ENCODE results near the gene MARK3.

Gene MARK3

DNA sequence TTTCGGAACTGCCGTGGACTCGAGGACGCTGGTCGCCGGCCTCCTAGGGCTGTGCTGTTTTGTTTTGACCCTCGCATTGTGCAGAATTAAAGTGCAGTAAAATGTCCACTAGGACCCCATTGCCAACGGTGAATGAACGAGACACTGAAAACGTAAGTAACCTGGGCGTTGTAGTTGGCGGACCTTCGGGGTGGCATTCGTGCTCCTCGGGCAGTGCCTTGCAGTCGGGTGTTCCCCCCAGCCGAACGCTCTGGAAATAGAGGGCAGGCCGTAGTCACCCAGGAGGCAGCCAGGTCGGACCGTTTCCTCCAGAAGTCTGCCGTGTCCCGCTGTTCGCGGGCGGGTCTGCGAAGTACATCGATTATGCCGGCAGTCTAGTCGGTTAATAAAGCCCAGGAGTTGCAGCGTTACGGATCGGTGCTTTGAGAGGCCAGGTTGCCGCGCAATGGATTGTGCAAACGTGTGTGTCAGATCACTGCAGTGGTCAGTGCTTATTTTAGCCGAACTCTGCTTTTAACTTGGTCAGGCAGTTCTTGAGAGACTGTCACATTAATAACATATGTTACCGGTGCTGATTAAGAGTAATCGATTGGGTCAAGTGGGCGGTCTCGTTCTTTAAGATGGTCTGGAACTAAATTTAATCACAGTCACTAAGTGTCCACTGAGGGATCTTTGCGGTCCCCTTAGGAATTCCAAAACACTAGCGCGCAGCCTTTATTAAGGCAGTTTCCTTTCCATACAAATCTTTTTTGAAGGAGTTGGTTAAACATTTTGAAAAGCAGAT is 906 bp downstream of the MARK3 start:
- peak overlapping the region; percentile 94 to 96 for H3K4me3 ChIP-seq (ENCODE audit: low read depth in 1 of 2, low read length in 2 of 2)
- no peaks in the 10 kb centered on the region for H3K9me3 ChIP-seq (ENCODE audit: control insufficient read depth in 1 of 2, low read length in 2 of 2)
- H3K36me3 ChIP-seq (ENCODE audit: control insufficient read depth in 1 of 2, insufficient read depth in 2 of 2, low read length in 2 of 2) = peaks cover 0 to 7% of the 10 kb centered on the region in 2 donors
- no peaks in the 10 kb centered on the region for H3K27me3 ChIP-seq (ENCODE audit: low read depth, low read length)
- peak overlapping the region; percentile 77 for H3K27ac ChIP-seq (ENCODE audit: low read length)
- H3K4me1 ChIP-seq (ENCODE audit: control insufficient read depth in 1 of 2, insufficient read depth in 2 of 2, low read length in 2 of 2) = peaks cover 0 to 23% of the 10 kb centered on the region in 2 donors

GRCh38 chr14:103386713-103387329 is 1.6 kb downstream of the MARK3 start:
- Histone ChIP-seq H3K27ac (ENCODE audit: low read length) (peak overlapping the region; percentile 77), H3K4me1 (ENCODE audit: control insufficient read depth in 1 of 2, insufficient read depth in 2 of 2, low read length in 2 of 2) (peaks cover 0 to 29% of the 10 kb centered on the region in 2 donors), H3K36me3 (ENCODE audit: control insufficient read depth in 1 of 2, insufficient read depth in 2 of 2, low read length in 2 of 2) (peaks cover 0 to 7% of the 10 kb centered on the region in 2 donors), H3K27me3 (ENCODE audit: low read depth, low read length) (no peaks in the 10 kb centered on the region), H3K9me3 (ENCODE audit: control insufficient read depth in 1 of 2, low read length in 2 of 2) (no peaks in the 10 kb centered on the region), H3K4me3 (ENCODE audit: low read depth in 1 of 2, low read length in 2 of 2) (peak overlapping the region; percentile 94 to 96)

GRCh38 chr14:103388664-103389063 is 3.4 kb downstream of the MARK3 start:
- no peaks in the 10 kb centered on the region for H3K9me3 ChIP-seq (ENCODE audit: control insufficient read depth in 1 of 2, low read length in 2 of 2)
- peaks cover 0 to 45% of the 10 kb centered on the region in 2 donors for H3K4me1 ChIP-seq (ENCODE audit: control insufficient read depth in 1 of 2, insufficient read depth in 2 of 2, low read length in 2 of 2)
- no peaks in the 10 kb centered on the region for H3K27me3 ChIP-seq (ENCODE audit: low read depth, low read length)
- H3K4me3 ChIP-seq (ENCODE audit: low read depth in 1 of 2, low read length in 2 of 2) = no peak overlapping the region
- no peak overlapping the region for H3K27ac ChIP-seq (ENCODE audit: low read length)
- peaks cover 0 to 7% of the 10 kb centered on the region in 2 donors for H3K36me3 ChIP-seq (ENCODE audit: control insufficient read depth in 1 of 2, insufficient read depth in 2 of 2, low read length in 2 of 2)

DNA sequence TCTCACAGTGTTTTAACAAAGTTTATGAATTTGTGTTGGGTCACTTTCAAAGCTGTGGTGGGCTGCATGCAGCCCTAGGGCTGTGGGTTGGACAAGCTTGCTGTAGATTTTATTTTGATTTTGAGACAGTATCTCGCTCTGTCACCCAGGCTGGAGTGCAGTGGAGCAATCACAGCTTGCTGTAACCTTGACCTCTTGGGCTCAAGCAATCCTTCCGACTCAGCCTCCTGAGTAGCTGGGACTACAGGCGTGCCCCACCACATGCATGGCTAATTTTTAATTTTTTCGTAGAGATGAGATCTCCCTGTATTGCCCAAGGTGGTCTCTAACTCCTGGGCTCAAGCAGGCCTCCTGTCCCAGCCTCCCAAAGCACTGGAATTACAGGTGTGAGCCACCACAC is 5.4 kb downstream of the MARK3 start:
- no peak overlapping the region for H3K4me3 ChIP-seq (ENCODE audit: low read depth in 1 of 2, low read length in 2 of 2)
- no peaks in the 10 kb centered on the region for H3K9me3 ChIP-seq (ENCODE audit: control insufficient read depth in 1 of 2, low read length in 2 of 2)
- H3K27ac ChIP-seq (ENCODE audit: low read length) = no peak overlapping the region
- H3K36me3 ChIP-seq (ENCODE audit: control insufficient read depth in 1 of 2, insufficient read depth in 2 of 2, low read length in 2 of 2) = peaks cover 0 to 7% of the 10 kb centered on the region in 2 donors
- H3K27me3 ChIP-seq (ENCODE audit: low read depth, low read length) = no peaks in the 10 kb centered on the region
- H3K4me1 ChIP-seq (ENCODE audit: control insufficient read depth in 1 of 2, insufficient read depth in 2 of 2, low read length in 2 of 2) = peaks cover 7 to 55% of the 10 kb centered on the region in 2 donors

DNA sequence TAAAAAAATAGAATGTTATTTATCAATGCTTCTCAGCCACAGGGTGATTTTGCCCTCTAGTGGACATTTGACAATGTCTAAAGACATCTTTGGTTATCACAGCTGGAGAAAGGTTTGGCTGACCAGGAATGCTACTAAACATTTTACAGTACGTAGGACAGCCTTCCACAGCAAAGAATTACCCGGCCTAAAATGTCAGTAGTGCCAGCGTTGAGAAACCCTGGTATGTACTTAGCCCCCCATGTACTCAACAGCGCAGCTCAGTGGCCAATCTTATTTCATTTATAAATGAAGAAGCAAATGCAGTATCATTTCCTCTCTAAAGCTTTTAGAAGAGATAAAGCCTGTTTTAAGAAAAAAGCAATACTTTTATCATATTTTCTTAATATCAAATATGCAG is 5.8 kb downstream of the MARK3 start:
- no peak overlapping the region for H3K4me3 ChIP-seq (ENCODE audit: low read depth in 1 of 2, low read length in 2 of 2)
- H3K9me3 ChIP-seq (ENCODE audit: control insufficient read depth in 1 of 2, low read length in 2 of 2) = no peaks in the 10 kb centered on the region
- peaks cover 0 to 7% of the 10 kb centered on the region in 2 donors for H3K36me3 ChIP-seq (ENCODE audit: control insufficient read depth in 1 of 2, insufficient read depth in 2 of 2, low read length in 2 of 2)
- H3K27me3 ChIP-seq (ENCODE audit: low read depth, low read length) = no peaks in the 10 kb centered on the region
- H3K27ac ChIP-seq (ENCODE audit: low read length) = no peak overlapping the region
- H3K4me1 ChIP-seq (ENCODE audit: control insufficient read depth in 1 of 2, insufficient read depth in 2 of 2, low read length in 2 of 2) = peaks cover 7 to 59% of the 10 kb centered on the region in 2 donors

GRCh38 chr14:103392106-103392505 is 6.9 kb downstream of the MARK3 start:
- peaks cover 7 to 67% of the 10 kb centered on the region in 2 donors for H3K4me1 ChIP-seq (ENCODE audit: control insufficient read depth in 1 of 2, insufficient read depth in 2 of 2, low read length in 2 of 2)
- peaks cover 0 to under 1% of the 10 kb centered on the region in 2 donors for H3K36me3 ChIP-seq (ENCODE audit: control insufficient read depth in 1 of 2, insufficient read depth in 2 of 2, low read length in 2 of 2)
- H3K27ac ChIP-seq (ENCODE audit: low read length) = no peak overlapping the region
- no peak overlapping the region for H3K4me3 ChIP-seq (ENCODE audit: low read depth in 1 of 2, low read length in 2 of 2)
- no peaks in the 10 kb centered on the region for H3K27me3 ChIP-seq (ENCODE audit: low read depth, low read length)
- no peaks in the 10 kb centered on the region for H3K9me3 ChIP-seq (ENCODE audit: control insufficient read depth in 1 of 2, low read length in 2 of 2)

DNA sequence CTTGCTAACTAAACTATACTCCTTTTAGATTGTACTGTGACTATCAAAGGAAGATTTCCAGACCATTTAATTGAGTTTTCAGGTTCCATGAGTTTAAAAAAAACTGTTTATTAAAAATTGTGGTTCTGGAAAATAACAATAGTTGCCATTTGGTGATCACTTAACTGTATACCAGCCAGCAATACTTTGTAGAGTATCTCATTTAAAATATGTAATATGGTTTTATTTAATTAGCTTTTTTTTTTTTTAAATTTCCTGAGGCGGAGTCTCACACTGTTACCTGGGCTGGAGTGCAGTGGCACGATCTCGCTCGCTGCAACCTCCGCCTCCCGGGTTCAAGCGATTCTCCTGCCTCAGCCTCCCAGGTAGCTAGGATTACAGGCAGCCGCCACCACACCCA is 7.4 kb downstream of the MARK3 start:
- peaks cover 7 to 65% of the 10 kb centered on the region in 2 donors for H3K4me1 ChIP-seq (ENCODE audit: control insufficient read depth in 1 of 2, insufficient read depth in 2 of 2, low read length in 2 of 2)
- H3K4me3 ChIP-seq (ENCODE audit: low read depth in 1 of 2, low read length in 2 of 2) = no peak overlapping the region
- H3K36me3 ChIP-seq (ENCODE audit: control insufficient read depth in 1 of 2, insufficient read depth in 2 of 2, low read length in 2 of 2) = no peaks in the 10 kb centered on the region
- no peaks in the 10 kb centered on the region for H3K27me3 ChIP-seq (ENCODE audit: low read depth, low read length)
- no peaks in the 10 kb centered on the region for H3K9me3 ChIP-seq (ENCODE audit: control insufficient read depth in 1 of 2, low read length in 2 of 2)
- H3K27ac ChIP-seq (ENCODE audit: low read length) = no peak overlapping the region

GRCh38 chr14:103393070-103393469 is 7.9 kb downstream of the MARK3 start:
- peaks cover 7 to 65% of the 10 kb centered on the region in 2 donors for H3K4me1 ChIP-seq (ENCODE audit: control insufficient read depth in 1 of 2, insufficient read depth in 2 of 2, low read length in 2 of 2)
- H3K9me3 ChIP-seq (ENCODE audit: control insufficient read depth in 1 of 2, low read length in 2 of 2) = no peaks in the 10 kb centered on the region
- H3K27me3 ChIP-seq (ENCODE audit: low read depth, low read length) = no peaks in the 10 kb centered on the region
- no peak overlapping the region for H3K4me3 ChIP-seq (ENCODE audit: low read depth in 1 of 2, low read length in 2 of 2)
- no peak overlapping the region for H3K27ac ChIP-seq (ENCODE audit: low read length)
- no peaks in the 10 kb centered on the region for H3K36me3 ChIP-seq (ENCODE audit: control insufficient read depth in 1 of 2, insufficient read depth in 2 of 2, low read length in 2 of 2)

DNA sequence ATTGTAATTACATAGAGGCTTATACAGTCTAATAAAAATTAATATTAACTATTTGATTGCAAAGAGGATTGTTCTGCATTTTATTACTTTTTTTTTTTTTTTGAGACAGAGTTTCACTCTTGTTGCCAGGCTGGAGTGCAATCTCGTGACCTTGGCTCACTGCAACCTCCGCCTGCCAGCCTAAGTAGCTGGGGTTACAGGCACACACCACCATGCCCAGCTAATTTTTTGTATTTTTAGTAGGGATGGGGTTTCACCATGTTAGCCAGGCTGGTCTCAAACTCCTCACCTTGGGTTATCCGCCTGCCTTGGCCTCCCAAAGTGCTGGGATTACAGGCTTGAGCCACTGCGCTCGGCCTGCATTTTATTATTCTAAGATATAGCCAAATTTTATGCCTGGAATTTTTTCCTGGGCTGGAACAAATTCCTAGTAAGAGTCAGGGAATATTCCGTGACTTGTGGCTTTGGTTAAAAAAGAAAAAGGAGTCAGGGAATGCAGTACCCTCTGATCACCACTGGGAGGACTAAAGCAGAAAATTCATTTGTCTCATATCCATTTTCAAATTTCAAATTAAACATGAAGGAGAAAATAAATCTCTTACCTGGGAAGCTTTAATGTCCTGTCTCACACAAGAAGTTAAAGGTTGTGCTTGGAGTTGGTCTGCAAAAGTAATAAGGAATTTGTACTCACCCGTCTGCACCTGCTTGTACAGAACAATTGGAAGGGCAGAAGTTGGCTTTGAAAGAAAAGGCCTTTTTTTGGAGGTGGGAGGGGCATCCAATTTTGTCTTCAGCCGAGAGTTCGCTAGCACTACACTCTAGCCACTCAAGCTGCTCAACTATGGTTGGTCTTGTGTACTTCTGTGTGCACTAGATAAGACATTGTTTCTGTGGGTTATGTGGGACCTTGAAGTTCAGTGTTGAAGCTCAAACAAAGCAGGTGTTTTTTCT is 8.7 kb downstream of the MARK3 start:
- no peaks in the 10 kb centered on the region for H3K36me3 ChIP-seq (ENCODE audit: control insufficient read depth in 1 of 2, insufficient read depth in 2 of 2, low read length in 2 of 2)
- H3K4me3 ChIP-seq (ENCODE audit: low read depth in 1 of 2, low read length in 2 of 2) = no peak overlapping the region
- H3K27ac ChIP-seq (ENCODE audit: low read length) = no peak overlapping the region
- peaks cover 7 to 67% of the 10 kb centered on the region in 2 donors for H3K4me1 ChIP-seq (ENCODE audit: control insufficient read depth in 1 of 2, insufficient read depth in 2 of 2, low read length in 2 of 2)
- H3K9me3 ChIP-seq (ENCODE audit: control insufficient read depth in 1 of 2, low read length in 2 of 2) = no peaks in the 10 kb centered on the region
- no peaks in the 10 kb centered on the region for H3K27me3 ChIP-seq (ENCODE audit: low read depth, low read length)

DNA sequence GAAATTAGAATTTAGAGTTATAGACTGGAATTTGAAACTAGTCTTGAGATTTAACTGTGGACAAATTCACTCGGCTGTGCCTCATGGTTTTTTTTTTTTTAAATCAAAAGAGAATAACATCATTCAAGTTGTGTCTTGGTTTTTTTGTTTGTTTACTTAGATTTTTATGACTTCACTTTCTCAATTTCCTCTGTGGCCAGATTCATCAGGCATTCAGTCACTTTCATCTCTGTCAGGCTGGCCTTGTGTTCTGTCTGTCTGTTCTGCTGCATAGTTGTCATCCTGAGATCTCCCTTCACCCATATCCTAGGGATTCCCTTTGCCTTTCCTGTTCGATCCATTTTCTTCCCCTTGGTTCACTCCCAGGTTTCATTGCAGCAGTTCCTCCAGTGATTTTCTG is 10.0 kb downstream of the MARK3 start:
- H3K36me3 ChIP-seq (ENCODE audit: control insufficient read depth in 1 of 2, insufficient read depth in 2 of 2, low read length in 2 of 2) = no peaks in the 10 kb centered on the region
- H3K27me3 ChIP-seq (ENCODE audit: low read depth, low read length) = no peaks in the 10 kb centered on the region
- no peaks in the 10 kb centered on the region for H3K9me3 ChIP-seq (ENCODE audit: control insufficient read depth in 1 of 2, low read length in 2 of 2)
- H3K4me3 ChIP-seq (ENCODE audit: low read depth in 1 of 2, low read length in 2 of 2) = no peak overlapping the region
- peaks cover 7 to 72% of the 10 kb centered on the region in 2 donors for H3K4me1 ChIP-seq (ENCODE audit: control insufficient read depth in 1 of 2, insufficient read depth in 2 of 2, low read length in 2 of 2)
- no peak overlapping the region for H3K27ac ChIP-seq (ENCODE audit: low read length)

DNA sequence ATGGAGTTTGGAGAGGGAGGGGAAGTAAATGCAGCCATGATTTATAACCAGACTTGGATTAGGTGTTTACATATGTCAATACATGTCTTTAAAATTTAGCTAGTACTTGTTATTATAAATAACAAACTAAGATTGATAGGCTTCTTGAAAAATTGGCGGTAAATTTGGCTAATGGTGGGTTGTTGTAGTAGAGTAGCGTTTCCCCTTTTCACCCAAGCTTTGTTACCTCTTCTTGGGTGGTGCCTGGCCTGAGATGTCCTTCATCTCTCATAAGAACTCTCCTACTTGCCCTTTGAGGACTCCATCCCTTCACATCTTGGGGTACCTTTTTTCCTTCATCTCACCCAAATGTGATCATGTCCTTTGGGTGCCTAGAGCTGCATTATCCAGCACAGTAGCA is 11.2 kb downstream of the MARK3 start:
- Histone ChIP-seq H3K9me3 (ENCODE audit: control insufficient read depth in 1 of 2, low read length in 2 of 2) (no peaks in the 10 kb centered on the region), H3K36me3 (ENCODE audit: control insufficient read depth in 1 of 2, insufficient read depth in 2 of 2, low read length in 2 of 2) (no peaks in the 10 kb centered on the region), H3K4me3 (ENCODE audit: low read depth in 1 of 2, low read length in 2 of 2) (no peak overlapping the region), H3K27ac (ENCODE audit: low read length) (no peak overlapping the region), H3K27me3 (ENCODE audit: low read depth, low read length) (no peaks in the 10 kb centered on the region), H3K4me1 (ENCODE audit: control insufficient read depth in 1 of 2, insufficient read depth in 2 of 2, low read length in 2 of 2) (peaks cover 11 to 72% of the 10 kb centered on the region in 2 donors)

Data from muscle layer of duodenum (tissue), 2 donors.